ENCODE measurements around the gene SEPTIN7. TPM values are rescaled to one million over a fixed set of nuclear protein-coding genes. Genes with fewer than 3 reads are reported as not detected.

The SEPTIN7 gene
- total RNA-seq, 2 donors from 2014 or later = 23.1 to 56.3 TPM

- 40 to 67% methylated on average over 4 of the region's 4 CpGs for WGBS, 2 donors
- Histone ChIP-seq H3K36me3 (replicated peaks in 1 of 2; ENCODE audit: insufficient read depth in 1 of 2, low read depth in 2 of 2) (no peaks in the 10 kb centered on the region), H3K27ac (no peak overlapping the region), H3K4me3 (no peak overlapping the region), H3K4me1 (no peaks in the 10 kb centered on the region), H3K9me3 (no peaks in the 10 kb centered on the region), H3K27me3 (no peaks in the 10 kb centered on the region)
- intact Hi-C loops (cut with DNase I) = no loop called here
- TF ChIP-seq CTCF (IDR thresholded peaks at IDR 0.05) (no peak), POLR2A (IDR thresholded peaks at IDR 0.05) (no peak)
- ATAC-seq (no peak), DNase-seq (no peak)
Observed at GRCh38 chr7:35761871-35762677, 38.8 kb upstream of the SEPTIN7 start.

- intact Hi-C loops (cut with DNase I) = no loop called here
- H3K27ac ChIP-seq = no peak overlapping the region
- ATAC-seq = no peak
- 18 to 19% methylated on average over 3 of the region's 3 CpGs for WGBS, 2 donors
- H3K36me3 ChIP-seq (replicated peaks in 1 of 2; ENCODE audit: insufficient read depth in 1 of 2, low read depth in 2 of 2) = no peaks in the 10 kb centered on the region
- no peaks in the 10 kb centered on the region for H3K27me3 ChIP-seq
- no peak overlapping the region for H3K4me3 ChIP-seq
- DNase-seq = no peak
- TF ChIP-seq CTCF (IDR thresholded peaks at IDR 0.05) (no peak), POLR2A (IDR thresholded peaks at IDR 0.05) (no peak)
- no peaks in the 10 kb centered on the region for H3K9me3 ChIP-seq
- no peaks in the 10 kb centered on the region for H3K4me1 ChIP-seq
Observed at GRCh38 chr7:35762781-35763180, 38.1 kb upstream of the SEPTIN7 start.

GRCh38 chr7:35768346-35768745 is 32.5 kb upstream of the SEPTIN7 start:
- no peaks in the 10 kb centered on the region for H3K4me1 ChIP-seq
- H3K36me3 ChIP-seq (replicated peaks in 1 of 2; ENCODE audit: insufficient read depth in 1 of 2, low read depth in 2 of 2) = no peaks in the 10 kb centered on the region
- intact Hi-C loops (cut with DNase I) = no loop called here
- TF ChIP-seq POLR2A (IDR thresholded peaks at IDR 0.05) (no peak), CTCF (IDR thresholded peaks at IDR 0.05) (no peak)
- ATAC-seq (no peak), DNase-seq (no peak)
- no peak overlapping the region for H3K27ac ChIP-seq
- H3K27me3 ChIP-seq = no peaks in the 10 kb centered on the region
- WGBS, 2 donors = 91% methylated on average over 20 of the region's 20 CpGs
- no peaks in the 10 kb centered on the region for H3K9me3 ChIP-seq
- H3K4me3 ChIP-seq = no peak overlapping the region

GRCh38 chr7:35771776-35772175 is 29.1 kb upstream of the SEPTIN7 start:
- Histone ChIP-seq H3K4me1 (no peaks in the 10 kb centered on the region), H3K9me3 (no peaks in the 10 kb centered on the region)

More at GRCh38 chr7:35771776-35772175, 29.1 kb upstream of the SEPTIN7 start:
- ATAC-seq (no peak), DNase-seq (no peak)
- no peak overlapping the region for H3K4me3 ChIP-seq
- intact Hi-C loops (cut with DNase I) = no loop called here
- no peaks in the 10 kb centered on the region for H3K27me3 ChIP-seq
- no peak overlapping the region for H3K27ac ChIP-seq
- TF ChIP-seq CTCF (IDR thresholded peaks at IDR 0.05) = no peak
- TF ChIP-seq POLR2A (IDR thresholded peaks at IDR 0.05) = no peak
- no peaks in the 10 kb centered on the region for H3K36me3 ChIP-seq (replicated peaks in 1 of 2; ENCODE audit: insufficient read depth in 1 of 2, low read depth in 2 of 2)

All from body of pancreas (tissue), 4 donors.